Tibial nerve (tissue), 4 donors: ENCODE results near the gene CDH19.
A peak's percentile ranks its signal among the peaks of the same experiment; 100 is the strongest.

ENCODE experiments used
- EP300 ChIP-seq, 2 donors: sonication (generic); formaldehyde crosslinking; IDR thresholded peaks; one replicate each; pipeline ENCODE4 v1.6.1; 2017; ENCODE audit warnings: antibody characterized with exemption in 2 of 2, mild to moderate bottlenecking in 1 of 2
- POLR2A ChIP-seq, 2 donors: fragments of 450-650 bp; IDR thresholded peaks; one replicate each; pipeline ENCODE4 v1.6.1; 2017; ENCODE audit warnings: antibody characterized with exemption in 2 of 2, mild to moderate bottlenecking in 2 of 2, moderate library complexity in 2 of 2
- TF ChIP-seq, protein P1 (sequence below), 5 experiments: fragments of 200-600 bp in 3 of 5; fragments of 450-650 bp in 2 of 5; sonication (generic) in 3 of 5; IDR thresholded peaks; one replicate each; pipeline ENCODE4 v1.5.1; 2016 to 2019; ENCODE audit warnings: antibody characterized with exemption in 5 of 5, mild to moderate bottlenecking in 3 of 5, moderate library complexity in 2 of 5

DNA sequence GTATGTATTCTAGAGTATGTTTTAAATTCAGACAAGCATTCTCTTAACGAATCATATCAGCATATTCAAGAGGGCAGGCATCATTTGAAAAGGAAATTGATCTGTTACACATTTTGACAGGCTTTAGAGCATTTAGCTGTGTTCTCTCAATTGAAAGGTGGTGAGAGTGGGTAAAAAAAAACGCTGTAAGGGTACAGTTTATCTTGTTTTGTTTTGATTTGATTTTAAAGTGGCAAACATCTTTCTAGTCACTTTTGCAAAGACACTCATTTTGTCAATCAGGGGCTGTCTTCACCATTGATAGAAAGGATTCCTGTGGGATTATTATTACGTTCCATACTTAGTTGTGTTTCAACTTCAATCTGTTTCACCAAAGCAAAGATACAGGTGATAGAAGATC is 2.2 kb downstream of the CDH19 start:
- TF ChIP-seq, protein P1, sequence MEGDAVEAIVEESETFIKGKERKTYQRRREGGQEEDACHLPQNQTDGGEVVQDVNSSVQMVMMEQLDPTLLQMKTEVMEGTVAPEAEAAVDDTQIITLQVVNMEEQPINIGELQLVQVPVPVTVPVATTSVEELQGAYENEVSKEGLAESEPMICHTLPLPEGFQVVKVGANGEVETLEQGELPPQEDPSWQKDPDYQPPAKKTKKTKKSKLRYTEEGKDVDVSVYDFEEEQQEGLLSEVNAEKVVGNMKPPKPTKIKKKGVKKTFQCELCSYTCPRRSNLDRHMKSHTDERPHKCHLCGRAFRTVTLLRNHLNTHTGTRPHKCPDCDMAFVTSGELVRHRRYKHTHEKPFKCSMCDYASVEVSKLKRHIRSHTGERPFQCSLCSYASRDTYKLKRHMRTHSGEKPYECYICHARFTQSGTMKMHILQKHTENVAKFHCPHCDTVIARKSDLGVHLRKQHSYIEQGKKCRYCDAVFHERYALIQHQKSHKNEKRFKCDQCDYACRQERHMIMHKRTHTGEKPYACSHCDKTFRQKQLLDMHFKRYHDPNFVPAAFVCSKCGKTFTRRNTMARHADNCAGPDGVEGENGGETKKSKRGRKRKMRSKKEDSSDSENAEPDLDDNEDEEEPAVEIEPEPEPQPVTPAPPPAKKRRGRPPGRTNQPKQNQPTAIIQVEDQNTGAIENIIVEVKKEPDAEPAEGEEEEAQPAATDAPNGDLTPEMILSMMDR (IDR thresholded peaks at IDR 0.05) = no peak
- no peak for TF ChIP-seq POLR2A (IDR thresholded peaks at IDR 0.05)
- peak in 1 of 2 donors; percentile 44 for TF ChIP-seq EP300 (IDR thresholded peaks at IDR 0.05)
